GM19239 (cell line): ENCODE measurements around the gene GRIN2A.

ENCODE experiments used
- DNase-seq: peaks from one replicate; pipeline ENCODE4 v3.0.0; 2011; ENCODE audit warnings: low spot score; ENCODE audit not compliant: insufficient read length
- FAIRE-seq: peaks from 2 replicates; lab custom pipeline; 2011; peaks lifted over from hg19 to GRCh38; lab: Jason Lieb, UNC

GRIN2A gene

DNA sequence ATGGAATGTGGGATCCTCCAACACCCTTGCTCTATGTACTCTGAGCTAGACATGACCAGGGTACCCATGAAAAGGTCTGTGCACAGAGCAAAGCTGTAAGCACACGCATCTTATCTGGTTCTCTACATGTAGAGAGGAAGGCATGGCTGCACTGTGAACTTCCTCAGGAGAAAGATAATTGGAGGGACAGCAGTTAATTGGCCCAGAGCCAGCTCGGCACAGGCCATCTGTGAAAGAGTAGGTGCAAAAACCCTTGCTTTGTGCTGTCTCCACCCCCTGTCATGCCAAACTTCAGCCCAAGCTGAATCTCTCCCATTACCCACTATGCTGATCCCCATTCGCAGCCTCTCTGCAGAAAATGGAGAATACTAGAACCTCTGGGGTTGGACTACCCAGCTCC, 241.0 kb downstream of the GRIN2A start:
- FAIRE-seq (no peak), DNase-seq (no peak)

DNA sequence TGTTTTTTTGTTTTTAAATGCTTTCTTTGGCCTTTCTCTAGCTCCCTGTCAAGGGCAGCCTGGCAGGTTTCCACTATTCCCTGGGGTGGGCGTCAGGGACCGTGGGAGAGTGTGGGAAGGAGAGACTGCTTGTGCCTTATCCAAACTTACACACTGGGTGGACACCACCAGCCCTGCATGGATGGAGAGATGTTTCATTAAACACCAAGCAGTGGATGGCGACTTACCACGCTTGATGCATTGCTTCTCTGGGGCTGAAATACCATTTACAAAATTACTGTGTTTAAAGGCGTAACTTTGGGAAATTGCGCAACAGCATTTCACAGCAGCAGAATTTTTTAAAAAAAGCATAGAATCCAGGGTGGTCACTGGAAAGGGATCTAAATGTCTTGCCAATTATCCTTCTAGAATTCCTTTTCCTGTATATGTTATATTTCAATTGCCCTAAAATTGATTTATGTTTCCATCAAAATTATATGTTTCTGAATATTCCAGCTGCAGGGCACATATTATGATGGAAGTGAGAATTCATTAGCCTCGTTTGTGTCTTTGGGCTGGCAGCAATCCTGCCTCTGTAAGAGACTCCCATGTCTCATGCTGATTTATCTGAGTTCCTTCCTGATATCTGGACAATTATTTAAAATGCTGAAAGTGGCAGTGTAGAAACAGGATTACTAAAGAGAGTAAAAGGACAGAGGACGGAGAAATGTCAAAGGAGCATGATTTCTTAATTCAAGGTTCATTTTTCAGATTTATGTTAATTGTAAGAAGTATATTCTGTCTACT, 247.3 kb downstream of the GRIN2A start:
- FAIRE-seq (no peak), DNase-seq (no peak)

DNA sequence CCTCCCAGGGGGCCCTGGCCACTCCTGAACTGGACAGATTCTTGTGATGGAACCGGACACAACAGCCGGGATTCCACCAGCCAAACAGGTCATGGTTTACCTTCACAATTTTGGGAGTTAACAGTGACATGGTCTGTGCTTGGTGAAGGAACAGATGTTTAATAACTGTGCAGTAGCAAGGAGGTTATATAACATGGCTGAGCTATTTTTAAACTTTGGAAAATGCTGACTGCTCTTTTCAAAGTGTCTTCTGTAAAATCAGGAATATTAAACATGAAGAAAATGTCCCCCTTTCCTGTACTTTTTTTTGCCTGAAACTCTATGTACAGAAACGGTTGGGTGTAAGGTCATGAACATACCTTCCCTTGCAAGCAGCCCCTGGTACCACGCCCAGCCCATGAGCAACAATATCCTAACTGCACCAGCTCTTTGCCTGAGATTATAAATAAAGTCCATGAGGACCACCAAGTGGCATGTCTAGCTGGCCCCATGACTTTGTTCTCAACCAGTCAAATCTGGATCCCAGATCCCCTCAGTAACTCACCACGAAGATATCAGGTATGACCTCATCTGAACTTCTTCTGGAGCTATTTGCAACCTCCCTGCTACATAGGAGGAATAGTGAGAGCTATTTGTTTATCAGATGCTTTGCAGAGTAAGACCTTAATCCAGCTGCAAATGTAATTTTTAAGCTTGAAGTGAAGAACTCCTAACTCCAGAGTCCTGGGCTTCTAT, 249.1 kb downstream of the GRIN2A start:
- DNase-seq (no peak), FAIRE-seq (no peak)

DNA sequence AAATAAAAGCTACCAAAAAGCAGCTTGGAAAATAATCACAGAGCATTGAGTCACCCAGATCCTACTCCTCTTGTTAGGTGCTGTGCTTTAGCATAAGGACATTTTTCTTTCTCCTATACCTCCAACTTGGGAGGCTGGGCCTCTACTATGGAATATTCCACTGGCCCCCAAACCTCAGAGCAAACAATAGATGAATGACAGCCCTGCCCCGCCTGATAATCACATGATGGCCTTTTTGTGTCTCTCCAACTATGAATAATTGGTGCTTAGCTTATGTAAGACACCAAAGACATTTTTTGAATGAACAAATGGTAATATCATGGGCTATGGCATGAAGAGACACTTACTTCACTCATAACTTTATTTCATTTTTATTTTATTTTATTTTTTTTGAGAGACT, 250.2 kb downstream of the GRIN2A start:
- no peak for DNase-seq
- FAIRE-seq = no peak

GRCh38 chr16:9929836-9930235, 252.4 kb downstream of the GRIN2A start:
- DNase-seq = no peak
- FAIRE-seq = no peak

DNA sequence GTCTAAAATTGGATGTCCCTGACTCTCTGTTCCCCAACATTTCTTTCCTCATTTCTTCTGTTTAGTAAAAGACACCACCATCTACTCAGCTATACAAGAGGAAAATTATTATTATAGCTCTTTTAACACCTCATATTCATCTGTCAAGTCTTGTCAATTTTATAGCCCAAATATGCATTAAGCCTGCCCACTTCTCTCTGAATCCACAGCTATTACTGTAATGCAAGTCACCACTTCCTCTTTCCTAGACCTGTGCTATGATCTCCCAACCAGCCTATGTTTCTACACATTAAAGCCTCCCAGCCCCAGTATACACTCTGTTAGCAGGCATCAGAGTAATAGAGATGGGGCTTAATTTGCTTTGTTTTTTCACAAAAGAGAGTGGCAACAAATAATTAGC, 252.9 kb downstream of the GRIN2A start:
- FAIRE-seq = no peak
- DNase-seq = no peak

GRCh38 chr16:9922441-9922840, 259.8 kb downstream of the GRIN2A start:
- DNase-seq (no peak), FAIRE-seq (no peak)

GRCh38 chr16:9921997-9922396, 260.2 kb downstream of the GRIN2A start:
- DNase-seq (no peak), FAIRE-seq (no peak)

DNA sequence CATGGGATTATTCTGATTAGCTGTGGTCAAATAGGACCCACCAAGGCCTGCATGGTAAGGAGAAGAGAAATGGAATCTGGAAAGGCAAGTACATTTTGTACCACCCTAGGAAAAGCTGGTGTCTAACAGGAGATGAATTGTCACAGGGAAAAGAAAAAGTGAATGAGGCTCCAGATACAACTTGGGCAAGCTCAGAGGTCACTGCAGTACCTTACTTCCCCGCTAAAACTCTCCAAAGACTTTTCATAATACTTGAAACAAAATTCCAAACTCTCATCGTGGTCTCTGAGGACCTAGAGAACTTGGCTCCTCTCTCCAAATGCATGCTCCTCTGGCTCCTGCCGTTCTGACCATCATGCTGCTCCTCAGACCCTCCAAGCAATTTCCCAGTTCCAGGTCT, 262.8 kb downstream of the GRIN2A start:
- no peak for FAIRE-seq
- DNase-seq = no peak

GRCh38 chr16:9917691-9918090, 264.5 kb downstream of the GRIN2A start:
- FAIRE-seq (no peak), DNase-seq (no peak)

DNA sequence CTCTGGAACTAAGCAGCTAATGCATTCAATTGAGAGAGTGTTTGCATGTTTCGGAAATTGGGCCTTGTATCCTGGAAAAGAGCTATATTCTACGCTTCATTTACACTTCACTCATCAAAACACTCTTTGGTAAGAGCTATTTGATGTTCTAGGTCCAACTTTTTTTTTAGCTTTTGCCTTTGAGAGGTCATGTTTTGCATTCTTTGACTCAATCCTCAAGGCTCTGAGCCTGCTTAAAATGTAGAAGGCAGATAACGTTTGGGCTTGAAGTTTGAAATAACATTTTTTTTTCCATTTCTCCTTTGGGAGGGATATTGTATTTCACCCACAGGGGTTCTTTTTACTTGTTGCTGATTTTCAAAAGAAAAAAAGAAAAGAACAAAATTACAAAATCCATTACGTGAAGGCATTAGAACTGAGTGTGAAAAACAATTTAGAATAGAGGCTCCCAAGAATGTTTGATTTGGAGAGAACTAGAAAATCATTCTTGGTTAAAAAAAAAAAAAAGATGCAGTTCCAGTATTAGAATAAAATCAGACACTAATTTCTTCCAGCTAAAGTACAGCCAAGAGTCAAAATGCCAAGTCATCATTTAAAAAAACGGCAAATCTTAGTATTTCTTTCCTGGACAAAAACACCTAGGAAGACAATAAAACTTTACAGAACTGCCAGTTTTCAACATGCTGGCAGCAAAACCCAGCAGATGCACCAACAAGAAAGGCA, 268.5 kb downstream of the GRIN2A start:
- DNase-seq (no peak), FAIRE-seq (peak; percentile 68)

DNA sequence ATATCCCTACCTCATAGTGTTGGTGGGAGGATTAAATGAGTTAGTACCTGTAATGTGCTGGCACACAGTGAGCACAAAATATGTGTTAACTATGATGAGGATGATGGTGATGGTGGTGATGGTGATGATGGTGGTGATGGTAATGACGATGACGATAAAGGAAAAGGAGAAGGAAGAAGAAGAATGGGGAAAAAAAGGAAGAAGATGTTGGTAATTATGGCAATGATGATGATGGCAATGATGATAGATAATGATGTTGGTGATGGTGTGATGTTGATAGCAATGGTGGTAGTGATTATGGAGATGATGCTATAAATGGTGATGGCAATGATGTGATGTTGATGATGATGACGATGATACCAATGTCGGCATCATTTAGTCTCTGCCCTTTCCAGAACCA, 270.2 kb downstream of the GRIN2A start:
- DNase-seq (no peak), FAIRE-seq (no peak)

GRCh38 chr16:9911231-9911630, 271.0 kb downstream of the GRIN2A start:
- FAIRE-seq = no peak

DNA sequence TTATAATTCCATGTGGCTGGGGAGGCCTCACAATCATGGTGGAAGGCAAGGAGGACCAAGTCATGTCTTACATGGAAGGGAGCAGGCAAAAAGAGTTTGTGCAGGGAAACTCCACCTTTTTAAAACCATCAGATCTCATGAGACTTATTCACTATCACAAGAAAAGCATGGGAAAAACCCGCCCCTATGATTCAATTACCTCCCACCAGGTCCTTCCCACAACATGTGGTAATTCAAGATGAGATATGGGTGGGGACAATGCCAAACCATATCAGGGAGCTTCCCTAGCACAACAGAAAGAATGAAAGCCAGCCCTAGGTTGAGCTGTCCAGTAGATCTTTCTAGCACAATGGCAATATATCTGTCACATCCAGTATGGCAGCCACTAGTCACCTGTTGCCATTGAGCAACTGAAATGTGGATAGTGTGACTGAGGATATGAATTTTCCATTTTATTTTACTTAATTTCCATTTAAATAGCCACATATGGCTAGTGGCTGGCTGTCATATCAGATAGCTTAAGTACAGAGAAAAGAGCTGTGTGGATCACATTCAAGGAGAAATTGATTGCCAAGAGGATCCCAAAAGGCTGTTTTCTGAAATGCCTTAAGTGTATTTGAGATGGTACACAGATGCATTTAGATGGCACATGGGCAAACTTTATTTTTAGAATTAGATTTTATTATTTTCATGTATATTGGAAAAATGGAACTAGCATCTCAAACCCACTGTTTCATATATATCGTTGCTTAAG, 273.0 kb downstream of the GRIN2A start:
- DNase-seq (no peak), FAIRE-seq (no peak)

More at GRCh38 chr16:9911231-9911630, 271.0 kb downstream of the GRIN2A start:
- no peak for DNase-seq

DNA sequence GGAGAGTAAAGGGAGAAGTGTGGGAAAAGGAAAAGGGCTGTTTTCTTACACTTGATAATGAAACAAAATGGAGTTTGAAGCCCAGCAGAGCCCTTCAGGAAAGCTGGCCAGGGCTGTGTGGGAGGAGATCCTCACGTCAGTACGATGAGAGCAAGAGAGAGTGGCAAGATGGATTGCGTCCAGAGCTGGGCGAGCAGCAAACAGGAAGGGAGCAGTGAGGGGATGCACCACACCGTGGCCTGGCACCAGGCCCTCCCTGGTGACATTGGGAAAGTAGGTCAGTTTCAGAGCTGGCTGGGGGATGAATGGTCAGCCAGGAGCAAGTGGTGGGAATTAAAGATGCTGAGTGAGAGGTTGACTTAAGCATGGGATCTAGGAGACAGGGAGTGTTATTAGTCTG, 273.6 kb downstream of the GRIN2A start:
- DNase-seq = no peak
- no peak for FAIRE-seq

GRCh38 chr16:9907752-9908151, 274.5 kb downstream of the GRIN2A start:
- DNase-seq = no peak
- no peak for FAIRE-seq

GRCh38 chr16:9906218-9906617, 276.0 kb downstream of the GRIN2A start:
- DNase-seq (no peak), FAIRE-seq (no peak)

- no peak for FAIRE-seq
- DNase-seq = no peak
These were observed 277.7 kb downstream of the GRIN2A start for GRCh38 chr16:9904526-9904925.

- FAIRE-seq (no peak), DNase-seq (no peak)
These were observed 281.7 kb downstream of the GRIN2A start for GRCh38 chr16:9900576-9900975.

DNA sequence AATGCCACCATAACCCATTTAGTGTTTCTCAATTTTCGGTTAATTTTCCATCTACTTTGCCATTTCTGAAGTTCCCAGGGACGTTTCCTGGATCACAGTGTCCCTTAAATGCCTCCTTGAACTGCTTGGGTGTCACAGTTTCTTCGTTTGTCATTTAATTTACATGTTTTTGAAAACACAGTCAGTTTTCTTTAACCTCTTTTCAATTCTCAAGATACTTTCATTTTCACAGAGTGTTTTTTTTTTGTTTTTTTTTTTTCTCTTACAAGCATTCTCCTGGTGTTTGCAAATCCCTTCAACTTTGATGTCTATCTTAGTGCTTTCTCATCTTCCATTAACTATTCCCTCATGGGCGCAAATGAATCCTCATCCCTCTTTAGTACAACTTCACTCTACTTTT, 283.7 kb downstream of the GRIN2A start:
- no peak for DNase-seq
- no peak for FAIRE-seq
